ENCODE measurements around the gene HCAR3. TPM values are rescaled to one million over a fixed set of nuclear protein-coding genes. Genes with fewer than 3 reads are reported as not detected.

The HCAR3 gene
- total and polyA plus RNA-seq, 2 donors from 2014 or later, result not detected

DNA sequence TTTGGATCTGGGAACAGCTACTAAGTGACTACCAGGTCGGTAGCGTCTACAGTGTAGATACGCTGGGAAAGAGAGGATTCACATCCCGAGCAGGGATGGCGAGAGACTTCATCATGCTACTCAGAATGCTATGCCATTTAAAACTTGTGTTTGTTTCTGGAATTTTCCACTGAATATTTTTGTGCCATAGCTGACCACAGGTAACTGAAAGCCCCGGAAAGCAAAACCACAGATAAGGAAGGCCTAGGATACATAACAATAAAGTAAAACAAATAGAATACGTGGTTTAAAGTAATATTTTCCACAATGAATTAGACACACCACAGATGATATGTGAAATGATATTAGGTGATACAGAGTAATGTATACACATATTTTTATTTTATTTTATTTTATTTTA is 22.0 kb upstream of the HCAR3 start:
- TF ChIP-seq, protein P1, sequence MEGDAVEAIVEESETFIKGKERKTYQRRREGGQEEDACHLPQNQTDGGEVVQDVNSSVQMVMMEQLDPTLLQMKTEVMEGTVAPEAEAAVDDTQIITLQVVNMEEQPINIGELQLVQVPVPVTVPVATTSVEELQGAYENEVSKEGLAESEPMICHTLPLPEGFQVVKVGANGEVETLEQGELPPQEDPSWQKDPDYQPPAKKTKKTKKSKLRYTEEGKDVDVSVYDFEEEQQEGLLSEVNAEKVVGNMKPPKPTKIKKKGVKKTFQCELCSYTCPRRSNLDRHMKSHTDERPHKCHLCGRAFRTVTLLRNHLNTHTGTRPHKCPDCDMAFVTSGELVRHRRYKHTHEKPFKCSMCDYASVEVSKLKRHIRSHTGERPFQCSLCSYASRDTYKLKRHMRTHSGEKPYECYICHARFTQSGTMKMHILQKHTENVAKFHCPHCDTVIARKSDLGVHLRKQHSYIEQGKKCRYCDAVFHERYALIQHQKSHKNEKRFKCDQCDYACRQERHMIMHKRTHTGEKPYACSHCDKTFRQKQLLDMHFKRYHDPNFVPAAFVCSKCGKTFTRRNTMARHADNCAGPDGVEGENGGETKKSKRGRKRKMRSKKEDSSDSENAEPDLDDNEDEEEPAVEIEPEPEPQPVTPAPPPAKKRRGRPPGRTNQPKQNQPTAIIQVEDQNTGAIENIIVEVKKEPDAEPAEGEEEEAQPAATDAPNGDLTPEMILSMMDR (IDR thresholded peaks at IDR 0.05; ENCODE audit: borderline replicate concordance, extremely low read depth, insufficient read depth), result no peak
- Histone ChIP-seq H3K4me1 (ENCODE audit: control insufficient read depth in 2 of 3, insufficient read depth in 2 of 3, low read depth in 1 of 3, low read length in 3 of 3) (no peaks in the 10 kb centered on the region), H3K9ac (ENCODE audit: low read length in 3 of 3) (no peak overlapping the region), H3K27me3 (ENCODE audit: control insufficient read depth, insufficient read depth, low read length) (no peaks in the 10 kb centered on the region), H3K4me3 (ENCODE audit: low read length in 3 of 3) (no peak overlapping the region), H3K36me3 (ENCODE audit: control insufficient read depth in 2 of 3, insufficient read depth in 3 of 3, low read length in 3 of 3) (no peaks in the 10 kb centered on the region), H3K27ac (ENCODE audit: low read depth in 2 of 2, low read length in 2 of 2) (no peak overlapping the region), H3K9me3 (ENCODE audit: control insufficient read depth in 2 of 3, insufficient read depth in 1 of 3, low read length in 3 of 3) (no peaks in the 10 kb centered on the region)
- no peak for FAIRE-seq
- intact Hi-C loops (cut with DNase I), result no loop called here
- DNase-seq, result no peak

DNA sequence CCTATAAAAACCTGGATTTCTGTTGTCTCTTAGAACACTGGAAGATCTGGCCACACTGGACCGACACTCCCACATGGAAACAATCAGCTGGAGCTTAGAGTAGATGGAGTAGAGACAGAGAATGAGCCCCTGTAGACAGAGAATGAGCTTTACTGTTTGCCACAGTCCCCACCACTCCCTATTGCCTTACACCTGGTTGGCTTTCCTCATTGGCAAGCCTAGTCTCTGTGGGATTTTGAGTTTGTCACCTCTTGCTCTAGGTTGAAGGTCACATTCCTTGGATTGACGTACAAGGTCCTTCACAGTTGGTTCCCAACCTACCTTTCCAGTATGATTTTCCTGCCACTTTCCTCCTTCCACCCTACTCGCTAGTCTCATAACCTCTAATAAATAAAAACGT is 16.0 kb upstream of the HCAR3 start:
- H3K27me3 ChIP-seq (ENCODE audit: control insufficient read depth, insufficient read depth, low read length), result no peaks in the 10 kb centered on the region
- no peak for DNase-seq
- H3K9me3 ChIP-seq (ENCODE audit: control insufficient read depth in 2 of 3, insufficient read depth in 1 of 3, low read length in 3 of 3), result no peaks in the 10 kb centered on the region
- H3K9ac ChIP-seq (ENCODE audit: low read length in 3 of 3), result no peak overlapping the region
- H3K4me3 ChIP-seq (ENCODE audit: low read length in 3 of 3), result no peak overlapping the region
- no peak overlapping the region for H3K27ac ChIP-seq (ENCODE audit: low read depth in 2 of 2, low read length in 2 of 2)
- H3K4me1 ChIP-seq (ENCODE audit: control insufficient read depth in 2 of 3, insufficient read depth in 2 of 3, low read depth in 1 of 3, low read length in 3 of 3), result peaks cover 0 to 5% (median 0%) of the 10 kb centered on the region in 3 donors
- TF ChIP-seq, protein P1 (IDR thresholded peaks at IDR 0.05; ENCODE audit: borderline replicate concordance, extremely low read depth, insufficient read depth), result no peak
- no peaks in the 10 kb centered on the region for H3K36me3 ChIP-seq (ENCODE audit: control insufficient read depth in 2 of 3, insufficient read depth in 3 of 3, low read length in 3 of 3)
- intact Hi-C loops (cut with DNase I), result no loop called here
- no peak for FAIRE-seq

DNA sequence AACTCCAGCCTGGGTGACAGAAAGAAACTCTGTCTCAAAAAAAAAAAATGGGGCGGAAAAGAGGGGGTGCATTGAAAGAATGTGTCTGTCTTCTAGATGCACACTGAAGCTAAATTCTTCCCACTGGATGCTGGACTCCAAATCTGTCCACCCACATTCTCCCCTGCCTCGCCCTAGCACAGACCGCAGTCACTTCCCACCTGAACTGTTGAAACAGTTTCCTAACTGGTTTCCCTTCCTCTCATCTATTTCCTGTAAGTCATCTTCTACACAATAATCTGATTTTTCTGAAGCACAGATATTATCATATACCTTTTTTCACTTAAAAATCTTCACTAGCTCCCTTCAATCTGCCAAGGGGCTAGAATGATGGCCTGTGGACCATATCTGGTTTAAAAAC is 15.6 kb upstream of the HCAR3 start:
- Histone ChIP-seq H3K9ac (ENCODE audit: low read length in 3 of 3) (no peak overlapping the region), H3K27ac (ENCODE audit: low read depth in 2 of 2, low read length in 2 of 2) (no peak overlapping the region), H3K4me1 (ENCODE audit: control insufficient read depth in 2 of 3, insufficient read depth in 2 of 3, low read depth in 1 of 3, low read length in 3 of 3) (peaks cover 0 to 5% (median 0%) of the 10 kb centered on the region in 3 donors), H3K4me3 (ENCODE audit: low read length in 3 of 3) (no peak overlapping the region), H3K27me3 (ENCODE audit: control insufficient read depth, insufficient read depth, low read length) (no peaks in the 10 kb centered on the region), H3K9me3 (ENCODE audit: control insufficient read depth in 2 of 3, insufficient read depth in 1 of 3, low read length in 3 of 3) (no peaks in the 10 kb centered on the region), H3K36me3 (ENCODE audit: control insufficient read depth in 2 of 3, insufficient read depth in 3 of 3, low read length in 3 of 3) (no peaks in the 10 kb centered on the region)
- no peak for DNase-seq
- TF ChIP-seq, protein P1 (IDR thresholded peaks at IDR 0.05; ENCODE audit: borderline replicate concordance, extremely low read depth, insufficient read depth), result no peak
- intact Hi-C loops (cut with DNase I), result no loop called here
- no peak for FAIRE-seq

Data from kidney (tissue), 14 donors.